Mesothelial cell of epicardium (in vitro differentiated cells): Measurements from ENCODE around the gene RPP40. TPM values are rescaled to one million over a fixed set of nuclear protein-coding genes. Genes with fewer than 3 reads are reported as not detected.
A peak's percentile ranks its signal among the peaks of the same experiment; 100 is the strongest.

Source experiments
- DNase-seq, 2 experiments: peaks; one replicate each; pipeline ENCODE4 v3.0.0; 2021; ENCODE audit warnings: low spot score in 2 of 2; ENCODE audit not compliant: unreplicated experiment in 2 of 2
- H3K27ac Mint-ChIP-seq: 2 replicates; pipeline ENCODE4 v1.8.0; 2021; ENCODE audit warnings: mixed read lengths
- H3K27me3 Mint-ChIP-seq: 2 replicates; pipeline ENCODE4 v1.8.0; 2021; ENCODE audit warnings: low read depth, mixed read lengths
- H3K36me3 Mint-ChIP-seq: 2 replicates; pipeline ENCODE4 v1.8.0; 2021; ENCODE audit warnings: mixed read lengths
- H3K4me1 Mint-ChIP-seq: 2 replicates; pipeline ENCODE4 v1.8.0; 2021; ENCODE audit warnings: mixed read lengths
- H3K4me3 Mint-ChIP-seq: 2 replicates; pipeline ENCODE4 v1.8.0; 2021; ENCODE audit warnings: mild to moderate bottlenecking, moderate library complexity, mixed read lengths
- H3K9me3 Mint-ChIP-seq: 2 replicates; pipeline ENCODE4 v1.8.0; 2021; ENCODE audit warnings: mixed read lengths
- total RNA-seq: library from RNA; stranded (reverse); gene quantifications from 3 replicates; pipeline ENCODE4 v1.2.1, GENCODE V29; 2021
- TF ChIP-seq, protein P1 (sequence below): fragments of 200-600 bp; sonication (generic); IDR thresholded peaks from one replicate; pipeline ENCODE4 v1.5.0; 2021; ENCODE audit warnings: antibody characterized with exemption; ENCODE audit not compliant: unreplicated experiment

RPP40 gene
- total RNA-seq, 1 donor from 2014 or later = 6.8 TPM

GRCh38 chr6:4956625-4957024 is 47.2 kb downstream of the RPP40 start:
- H3K4me3 Mint-ChIP-seq = no peak overlapping the region
- H3K27me3 Mint-ChIP-seq = no peaks in the 10 kb centered on the region
- peaks cover 42% of the 10 kb centered on the region for H3K36me3 Mint-ChIP-seq
- peak in 1 of 2 experiments; percentile 34 for DNase-seq
- H3K4me1 Mint-ChIP-seq = no peaks in the 10 kb centered on the region
- H3K27ac Mint-ChIP-seq = no peak overlapping the region
- peaks cover 22% of the 10 kb centered on the region for H3K9me3 Mint-ChIP-seq
- TF ChIP-seq, protein P1, sequence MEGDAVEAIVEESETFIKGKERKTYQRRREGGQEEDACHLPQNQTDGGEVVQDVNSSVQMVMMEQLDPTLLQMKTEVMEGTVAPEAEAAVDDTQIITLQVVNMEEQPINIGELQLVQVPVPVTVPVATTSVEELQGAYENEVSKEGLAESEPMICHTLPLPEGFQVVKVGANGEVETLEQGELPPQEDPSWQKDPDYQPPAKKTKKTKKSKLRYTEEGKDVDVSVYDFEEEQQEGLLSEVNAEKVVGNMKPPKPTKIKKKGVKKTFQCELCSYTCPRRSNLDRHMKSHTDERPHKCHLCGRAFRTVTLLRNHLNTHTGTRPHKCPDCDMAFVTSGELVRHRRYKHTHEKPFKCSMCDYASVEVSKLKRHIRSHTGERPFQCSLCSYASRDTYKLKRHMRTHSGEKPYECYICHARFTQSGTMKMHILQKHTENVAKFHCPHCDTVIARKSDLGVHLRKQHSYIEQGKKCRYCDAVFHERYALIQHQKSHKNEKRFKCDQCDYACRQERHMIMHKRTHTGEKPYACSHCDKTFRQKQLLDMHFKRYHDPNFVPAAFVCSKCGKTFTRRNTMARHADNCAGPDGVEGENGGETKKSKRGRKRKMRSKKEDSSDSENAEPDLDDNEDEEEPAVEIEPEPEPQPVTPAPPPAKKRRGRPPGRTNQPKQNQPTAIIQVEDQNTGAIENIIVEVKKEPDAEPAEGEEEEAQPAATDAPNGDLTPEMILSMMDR = no peak

DNA sequence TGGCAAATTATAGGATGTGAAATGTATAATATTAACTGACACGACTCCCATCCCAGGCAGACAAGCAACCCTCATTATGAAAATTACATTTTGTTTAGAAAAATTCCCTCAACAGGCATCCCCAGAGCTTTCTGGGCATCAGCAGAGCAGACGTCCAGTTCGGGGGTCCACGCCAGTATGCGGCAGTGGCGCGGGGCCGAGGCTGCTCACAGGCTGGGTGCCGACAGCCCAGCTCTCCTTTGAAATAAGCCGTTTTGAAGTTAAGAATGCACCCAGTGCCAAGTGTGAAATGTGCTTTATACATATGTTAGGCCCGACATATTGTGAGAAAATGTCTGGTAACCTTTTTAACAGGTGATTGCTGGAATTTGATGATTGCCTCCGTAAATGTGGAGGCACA is 50.4 kb downstream of the RPP40 start:
- Mint-ChIP-seq H3K9me3 (no peaks in the 10 kb centered on the region), H3K27ac (no peak overlapping the region), H3K36me3 (peaks cover 59% of the 10 kb centered on the region), H3K27me3 (no peaks in the 10 kb centered on the region), H3K4me1 (no peaks in the 10 kb centered on the region), H3K4me3 (no peak overlapping the region)
- TF ChIP-seq, protein P1 = no peak
- peak in 1 of 2 experiments; percentile 7 for DNase-seq

DNA sequence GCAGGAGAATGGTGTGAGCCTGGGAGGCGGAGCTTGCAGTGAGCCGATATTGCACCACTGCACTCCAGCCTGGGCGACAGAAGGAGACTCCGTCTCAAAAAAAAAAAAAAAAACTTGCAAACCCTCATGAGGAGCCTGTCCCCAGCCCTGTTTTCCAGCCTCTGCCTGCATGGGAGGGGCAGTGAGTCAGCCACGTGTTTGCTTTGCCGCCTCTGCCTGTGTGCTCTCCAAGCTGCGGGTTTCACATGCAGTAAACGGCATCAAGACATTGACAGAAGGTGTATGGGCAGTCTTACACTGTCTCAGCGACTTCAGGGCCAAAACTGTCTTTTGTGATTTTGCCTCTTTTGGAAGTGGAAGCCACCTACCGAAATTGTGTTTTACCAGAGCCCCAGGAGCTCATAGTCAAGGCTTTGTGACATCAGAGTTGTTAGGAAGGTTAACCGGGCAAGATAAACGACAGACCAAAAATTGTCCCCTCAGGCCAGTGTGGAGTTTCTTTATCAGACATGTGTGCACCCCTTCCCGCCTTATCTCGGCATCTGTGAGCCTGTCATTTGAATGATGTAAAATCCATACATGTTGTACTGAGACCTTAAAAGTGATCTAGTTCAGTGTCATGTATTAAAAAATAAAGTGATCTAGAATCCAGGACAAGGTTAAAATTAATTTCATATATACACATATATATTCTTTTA is 52.9 kb downstream of the RPP40 start:
- peaks cover 58% of the 10 kb centered on the region for H3K36me3 Mint-ChIP-seq
- H3K27ac Mint-ChIP-seq = no peak overlapping the region
- TF ChIP-seq, protein P1 = no peak
- no peaks in the 10 kb centered on the region for H3K4me1 Mint-ChIP-seq
- H3K9me3 Mint-ChIP-seq = no peaks in the 10 kb centered on the region
- no peaks in the 10 kb centered on the region for H3K27me3 Mint-ChIP-seq
- DNase-seq = peak in 1 of 2 experiments; percentile 7
- H3K4me3 Mint-ChIP-seq = no peak overlapping the region

- H3K4me3 Mint-ChIP-seq = no peak overlapping the region
- TF ChIP-seq, protein P1 = no peak
- H3K4me1 Mint-ChIP-seq = no peaks in the 10 kb centered on the region
- H3K36me3 Mint-ChIP-seq = peaks cover 56% of the 10 kb centered on the region
- H3K27ac Mint-ChIP-seq = no peak overlapping the region
- H3K27me3 Mint-ChIP-seq = no peaks in the 10 kb centered on the region
- DNase-seq = peak in 1 of 2 experiments; percentile 31
- H3K9me3 Mint-ChIP-seq = no peaks in the 10 kb centered on the region
Measured at GRCh38 chr6:4950076-4950475, 53.8 kb downstream of the RPP40 start.

GRCh38 chr6:4948781-4949450 is 54.9 kb downstream of the RPP40 start:
- peak in 1 of 2 experiments; percentile 21 for DNase-seq
- TF ChIP-seq, protein P1 = no peak
- H3K27ac Mint-ChIP-seq = no peak overlapping the region
- H3K27me3 Mint-ChIP-seq = no peaks in the 10 kb centered on the region
- H3K9me3 Mint-ChIP-seq = no peaks in the 10 kb centered on the region
- H3K36me3 Mint-ChIP-seq = peaks cover 53% of the 10 kb centered on the region
- H3K4me3 Mint-ChIP-seq = no peak overlapping the region
- H3K4me1 Mint-ChIP-seq = no peaks in the 10 kb centered on the region
